K562 (cell line): ENCODE measurements around the gene GLYATL1. TPM values are rescaled to one million over a fixed set of nuclear protein-coding genes. Genes with fewer than 3 reads are reported as not detected.

Source experiments
- ATAC-seq: fragments of 200-7000 bp; cut with Tn5 transposase; 3 replicates; pipeline ENCODE4 v1.9.1; 2020; ENCODE audit warnings: moderate library complexity
- BruUV-seq: library from RNA; stranded (reverse); fragments of 400-500 nt; replicated peaks from 2 replicates; lab custom pipeline; 2021; lab: Mats Ljungman, UMichigan
- CTCF ChIA-PET: fragments of 300-600 bp; formaldehyde crosslinking; extraction: SDS; loops from one replicate; lab custom pipeline; 2021; ENCODE audit warnings: low intra/inter-chr PET ratio; lab: Yijun Ruan, JAX
- POLR2A ChIA-PET: fragments of 300-600, 350-650 bp; sonication (Branson Sonifier 250); formaldehyde crosslinking; extraction: SDS; loops from one replicate; lab custom pipeline; 2021; ENCODE audit warnings: antibody characterized with exemption, inconsistent platforms; lab: Yijun Ruan, JAX
- DNase-seq, 4 experiments: peaks; one replicate each; pipeline versions ENCODE4 v3.0.0 to v3.0.0-alpha.2; 2011 to 2018; ENCODE audit warnings: low spot score in 3 of 4, mixed read lengths in 3 of 4; ENCODE audit errors: extremely low read depth in 1 of 4
- FAIRE-seq: peaks from 2 replicates; lab custom pipeline; 2011; peaks lifted over from hg19 to GRCh38; lab: Jason Lieb, UNC
- H2AFZ ChIP-seq: 2 replicates; pipeline ENCODE4 v1.6.0; 2011; ENCODE audit warnings: low read depth, low read length, control low read depth, inconsistent platforms
- H3K27ac ChIP-seq: fragments of 200-600 bp; 3 replicates; pipeline ENCODE4 v1.8.0; 2011; ENCODE audit warnings: low read depth, mild to moderate bottlenecking, control low read depth, inconsistent platforms, low read length, moderate library complexity, mixed read lengths; ENCODE audit errors: extremely low read depth
- H3K27me3 ChIP-seq, 2 experiments: fragments of 300-600 bp in 1 of 2; 2 replicates in 1 of 2; 3 replicates in 1 of 2; pipeline versions ENCODE4 v1.6.0 to v1.8.0; 2011; ENCODE audit warnings: inconsistent platforms in 2 of 2, low read length in 2 of 2, mild to moderate bottlenecking in 1 of 2, mixed read lengths in 1 of 2, moderate library complexity in 1 of 2; ENCODE audit not compliant: control insufficient read depth in 2 of 2, insufficient read depth in 2 of 2
- H3K36me3 ChIP-seq: fragments of 300-600 bp; 3 replicates; pipeline ENCODE4 v1.8.0; 2011; ENCODE audit warnings: mild to moderate bottlenecking, low read length, inconsistent platforms; ENCODE audit not compliant: control insufficient read depth, insufficient read depth
- H3K4me1 ChIP-seq, 2 experiments: fragments of 200-600 bp in 1 of 2; replicated peaks in 1 of 2; 2 replicates in 1 of 2; 3 replicates in 1 of 2; pipeline versions ENCODE4 v1.5.1 to v1.8.0; 2011; ENCODE audit warnings: inconsistent platforms in 2 of 2, low read length in 2 of 2, mild to moderate bottlenecking in 1 of 2, mixed read lengths in 1 of 2, moderate library complexity in 1 of 2; ENCODE audit not compliant: control insufficient read depth in 2 of 2, insufficient read depth in 2 of 2
- H3K4me2 ChIP-seq: 2 replicates; pipeline ENCODE4 v1.6.1; 2011; ENCODE audit warnings: low read length, control low read depth, inconsistent platforms, mixed read lengths; ENCODE audit not compliant: insufficient read depth
- H3K4me3 ChIP-seq: fragments of 200-600 bp; sonication (generic), shearing (Covaris generic); 2 replicates; pipeline ENCODE4 v1.5.1; 2016; ENCODE audit warnings: control low read depth, inconsistent platforms
- H3K79me2 ChIP-seq: fragments of 200-600 bp; 3 replicates; pipeline ENCODE4 v1.8.0; 2011; ENCODE audit warnings: low read length, inconsistent platforms; ENCODE audit not compliant: control insufficient read depth, insufficient read depth
- H3K9ac ChIP-seq, 2 experiments: 2 replicates each; pipeline versions ENCODE4 v1.6.0 to v1.6.1; 2011; ENCODE audit warnings: low read depth in 2 of 2, low read length in 2 of 2, control low read depth in 1 of 2, inconsistent platforms in 1 of 2, mild to moderate bottlenecking in 1 of 2, mixed read lengths in 1 of 2; ENCODE audit not compliant: insufficient read depth in 1 of 2
- H3K9me1 ChIP-seq: one replicate; pipeline ENCODE4 v1.6.0; 2011; ENCODE audit warnings: inconsistent platforms, mild to moderate bottlenecking, low read length, moderate library complexity; ENCODE audit not compliant: control insufficient read depth, insufficient read depth
- H3K9me3 ChIP-seq: replicated peaks from 2 replicates; pipeline ENCODE4 v1.5.1; 2011; ENCODE audit warnings: low read depth, low read length, inconsistent platforms; ENCODE audit not compliant: control insufficient read depth, insufficient read depth
- H4K20me1 ChIP-seq: replicated peaks from 2 replicates; pipeline ENCODE4 v1.6.1; 2011; ENCODE audit warnings: low read length, inconsistent platforms, mixed read lengths; ENCODE audit not compliant: control insufficient read depth, insufficient read depth
- CEBPG ChIP-seq, 3 experiments: fragments of 200-800 bp in 1 of 3; sonication (Bioruptor generic) in 1 of 3; sonication (generic) in 1 of 3; formaldehyde crosslinking in 1 of 3; IDR thresholded peaks in 2 of 3; conservative IDR thresholded peaks in 1 of 3; 2 replicates each; pipeline versions ENCODE4 v1.6.1 to v1.8.0; 2016 to 2022; ENCODE audit warnings: missing compliant biosample characterization in 2 of 3, missing genetic modification characterization in 2 of 3, mild to moderate bottlenecking in 1 of 3, missing genetic modification reagents in 1 of 3
- HDGF ChIP-seq: fragments of 450-650 bp; IDR thresholded peaks from 2 replicates; pipeline ENCODE4 v1.6.1; 2016
- MCM2 ChIP-seq: fragments of 450-650 bp; IDR thresholded peaks from 2 replicates; pipeline ENCODE4 v1.6.1; 2017; ENCODE audit warnings: low read depth, mild to moderate bottlenecking
- ZBTB5 ChIP-seq: fragments of 450-650 bp; IDR thresholded peaks from 2 replicates; pipeline ENCODE4 v1.6.1; 2017; ENCODE audit warnings: antibody characterized with exemption
- ZEB2 ChIP-seq: fragments of 450-650 bp; IDR thresholded peaks from 2 replicates; pipeline ENCODE4 v1.6.1; 2016
- ZNF644 ChIP-seq: fragments of 200-800 bp; sonication (Bioruptor generic); IDR thresholded peaks from 2 replicates; pipeline ENCODE4 v1.6.1; 2016; ENCODE audit warnings: low read depth, missing genetic modification characterization, missing compliant biosample characterization
- ZNF79 ChIP-seq: fragments of 250-450 bp; sonication (Bioruptor Pico); IDR thresholded peaks from 2 replicates; pipeline ENCODE4 v1.4.0; 2020; ENCODE audit warnings: low read depth, mild to moderate bottlenecking, moderate library complexity
- WGBS: fragments of 100-300 bp; shearing (Covaris generic); methylation state at CpG from one replicate; pipeline ENCODE4 v1.1.6; 2016; ENCODE audit warnings: low coverage, mixed read lengths; ENCODE audit not compliant: insufficient coverage; ENCODE audit errors: missing lambda C conversion rate; 5-methylcytosine and 5-hydroxymethylcytosine counted together
- in situ Hi-C: fragments of 300-500 bp; cut with MboI; formaldehyde crosslinking; loops from 4 replicates; pipeline ENCODE4 v1.15.0; 2018; ENCODE audit warnings: inconsistent platforms, mixed read lengths
- intact Hi-C: fragments of 100-400 bp; cut with micrococcal nuclease; formaldehyde crosslinking; loops from 2 replicates; pipeline ENCODE4 v1.14.2; 2022
- polyA plus RNA-seq, 8 experiments: library from polyadenylated mRNA; depleted of rRNA in 4 of 8; stranded (reverse) in 5 of 8; unstranded in 3 of 8; fragments of >200 nt; fragmentation: Nextera tagmentation in 2 of 8; fragmentation: Illumina TruSeq in 1 of 8; extraction: Ambion mirVana in 2 of 8; extraction: Trizol in 1 of 8; gene quantifications; 2 replicates each; pipeline versions ENCODE4 v1.2.1 to v1.2.3, GENCODE V29; 2011 to 2014; ENCODE audit warnings: inconsistent platforms in 1 of 8, missing spikeins in 1 of 8
- total RNA-seq, 7 experiments: library from RNA; depleted of rRNA in 6 of 7; stranded (reverse); fragments of >200 nt in 6 of 7; fragmentation: Illumina TruSeq in 2 of 7; extraction: Trizol in 2 of 7; gene quantifications; 2 replicates each; pipeline versions ENCODE4 v1.2.1 to v1.2.3, GENCODE V29; 2011 to 2021; ENCODE audit warnings: low replicate concordance in 1 of 7
- TF ChIP-seq, protein P1 (sequence below): sonication (generic); formaldehyde crosslinking; IDR thresholded peaks from 2 replicates; pipeline ENCODE4 v1.8.1; 2022; ENCODE audit warnings: missing genetic modification reagents
- TF ChIP-seq, protein P2 (sequence below): sonication (generic); formaldehyde crosslinking; IDR thresholded peaks from 2 replicates; pipeline ENCODE4 v1.8.0; 2022; ENCODE audit warnings: mild to moderate bottlenecking, missing genetic modification reagents

GLYATL1 gene
- total and polyA plus RNA-seq, 9 of the 15 experiments (the other 6 are each of a cell fraction or from before 2014, with no cell fraction given): not detected

DNA sequence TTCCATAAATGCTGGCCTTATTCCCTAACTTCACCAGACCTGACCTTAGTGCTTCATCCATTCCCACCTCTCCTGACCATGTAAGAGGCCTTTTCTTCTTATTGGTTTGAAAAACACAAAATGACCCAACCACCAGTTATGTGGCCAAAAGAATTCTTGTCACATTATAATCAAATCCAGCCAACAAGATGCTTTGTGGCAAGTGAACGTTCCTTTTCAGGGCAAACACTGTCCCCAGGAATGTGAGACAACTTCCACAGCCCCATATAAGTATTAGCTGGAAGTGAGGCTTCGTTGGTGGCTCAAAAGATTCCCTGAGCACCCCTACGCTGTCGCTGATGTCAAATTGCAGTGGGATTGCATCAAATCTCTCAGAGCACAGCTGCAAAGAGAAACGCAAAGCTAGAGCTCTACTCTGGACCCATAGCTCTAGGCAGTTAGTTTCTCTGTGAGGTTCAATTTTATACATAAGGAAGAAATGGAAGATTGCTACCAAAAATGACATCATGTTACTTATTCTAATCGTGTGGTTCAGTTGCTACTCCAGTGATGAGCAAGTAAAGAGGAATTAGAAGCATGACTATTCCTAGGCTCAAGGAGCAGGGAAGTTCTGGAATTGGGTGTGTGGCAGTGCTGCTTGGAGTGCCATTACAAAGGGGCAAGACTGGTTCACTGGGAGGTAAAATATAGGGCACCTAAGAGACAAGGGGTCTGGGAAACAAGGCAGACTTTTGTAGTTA lies 26.1 kb downstream of the GLYATL1 start:
- ChIA-PET POLR2A (no interaction called here), CTCF (no interaction called here)
- Histone ChIP-seq H3K4me1 (peaks cover 0 to 3% of the 10 kb centered on the region in 2 experiments; a peak in 1 of 5 replicates), H3K27ac (no peak overlapping the region), H3K27me3 (peaks cover 0 to 17% of the 10 kb centered on the region in 2 experiments; a peak in 3 of 5 replicates), H3K9me1 (no peaks in the 10 kb centered on the region), H3K9ac (no peak overlapping the region), H3K4me2 (no peak overlapping the region), H3K79me2 (no peaks in the 10 kb centered on the region), H3K36me3 (no peaks in the 10 kb centered on the region), H4K20me1 (no peaks in the 10 kb centered on the region), H2AFZ (no peak overlapping the region), H3K9me3 (no peaks in the 10 kb centered on the region), H3K4me3 (no peak overlapping the region)
- in situ Hi-C loops (no loop called here), intact Hi-C loops (no loop called here)
- TF ChIP-seq CEBPG (CRISPR knock-in tag; IDR thresholded peaks at IDR 0.05) (no peak), CEBPG (tag; conservative IDR thresholded peaks at IDR 0.05 in 1 of 2, IDR thresholded peaks at IDR 0.05 in 1 of 2) (0 out of 4 replicates have a peak, but pooled peaks of 1 of the 2 experiments have one; percentile 26), ZNF644 (tag) (no peak)
- DNase-seq (no peak), ATAC-seq (no peak), FAIRE-seq (no peak)
- WGBS: 5% methylated on average over 5 of the region's 6 CpGs
- no TSS peak for BruUV-seq

- H3K9ac ChIP-seq: peak overlapping the region in 1 of 2 experiments; percentile 52; a peak in 1 of 4 replicates
- H3K9me1 ChIP-seq: no peaks in the 10 kb centered on the region
- intact Hi-C loops (no loop called here), in situ Hi-C loops (no loop called here)
- no peaks in the 10 kb centered on the region for H4K20me1 ChIP-seq
- no TSS peak for BruUV-seq
- H3K4me1 ChIP-seq: peaks cover 0 to 3% of the 10 kb centered on the region in 2 experiments; a peak in 1 of 5 replicates
- no peaks in the 10 kb centered on the region for H3K79me2 ChIP-seq
- no peak overlapping the region for H2AFZ ChIP-seq
- WGBS: under 1% methylated on average over 26 of the region's 26 CpGs
- peaks cover 0 to 14% of the 10 kb centered on the region in 2 experiments; a peak in 3 of 5 replicates for H3K27me3 ChIP-seq
- CTCF ChIA-PET: no interaction called here
- FAIRE-seq (no peak), DNase-seq (no peak), ATAC-seq (no peak)
- no peak overlapping the region for H3K4me2 ChIP-seq
- H3K4me3 ChIP-seq: no peak overlapping the region
- no peak overlapping the region for H3K27ac ChIP-seq
- POLR2A ChIA-PET: no interaction called here
- no peaks in the 10 kb centered on the region for H3K36me3 ChIP-seq
- no peaks in the 10 kb centered on the region for H3K9me3 ChIP-seq
- TF ChIP-seq, protein P1, sequence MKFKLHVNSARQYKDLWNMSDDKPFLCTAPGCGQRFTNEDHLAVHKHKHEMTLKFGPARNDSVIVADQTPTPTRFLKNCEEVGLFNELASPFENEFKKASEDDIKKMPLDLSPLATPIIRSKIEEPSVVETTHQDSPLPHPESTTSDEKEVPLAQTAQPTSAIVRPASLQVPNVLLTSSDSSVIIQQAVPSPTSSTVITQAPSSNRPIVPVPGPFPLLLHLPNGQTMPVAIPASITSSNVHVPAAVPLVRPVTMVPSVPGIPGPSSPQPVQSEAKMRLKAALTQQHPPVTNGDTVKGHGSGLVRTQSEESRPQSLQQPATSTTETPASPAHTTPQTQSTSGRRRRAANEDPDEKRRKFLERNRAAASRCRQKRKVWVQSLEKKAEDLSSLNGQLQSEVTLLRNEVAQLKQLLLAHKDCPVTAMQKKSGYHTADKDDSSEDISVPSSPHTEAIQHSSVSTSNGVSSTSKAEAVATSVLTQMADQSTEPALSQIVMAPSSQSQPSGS (CRISPR knock-in tag): no peak
- TF ChIP-seq ZNF79 (CRISPR knock-in tag): no peak
- TF ChIP-seq ZEB2: no peak
- no peak for TF ChIP-seq HDGF
- TF ChIP-seq MCM2: no peak
- TF ChIP-seq, protein P2, sequence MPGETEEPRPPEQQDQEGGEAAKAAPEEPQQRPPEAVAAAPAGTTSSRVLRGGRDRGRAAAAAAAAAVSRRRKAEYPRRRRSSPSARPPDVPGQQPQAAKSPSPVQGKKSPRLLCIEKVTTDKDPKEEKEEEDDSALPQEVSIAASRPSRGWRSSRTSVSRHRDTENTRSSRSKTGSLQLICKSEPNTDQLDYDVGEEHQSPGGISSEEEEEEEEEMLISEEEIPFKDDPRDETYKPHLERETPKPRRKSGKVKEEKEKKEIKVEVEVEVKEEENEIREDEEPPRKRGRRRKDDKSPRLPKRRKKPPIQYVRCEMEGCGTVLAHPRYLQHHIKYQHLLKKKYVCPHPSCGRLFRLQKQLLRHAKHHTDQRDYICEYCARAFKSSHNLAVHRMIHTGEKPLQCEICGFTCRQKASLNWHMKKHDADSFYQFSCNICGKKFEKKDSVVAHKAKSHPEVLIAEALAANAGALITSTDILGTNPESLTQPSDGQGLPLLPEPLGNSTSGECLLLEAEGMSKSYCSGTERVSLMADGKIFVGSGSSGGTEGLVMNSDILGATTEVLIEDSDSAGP: no peak
- TF ChIP-seq ZBTB5: no peak
These were observed 29.0 kb downstream of the GLYATL1 start for GRCh38 chr11:58968251-58968711.
